Mucosa of gallbladder (tissue), 1 donor: ENCODE measurements around the gene VIT. TPM values are rescaled to one million over a fixed set of nuclear protein-coding genes. Genes with fewer than 3 reads are reported as not detected.

Source experiments
- DNase-seq: peaks from one replicate; pipeline ENCODE4 v3.0.0-alpha.2; 2020; ENCODE audit warnings: low spot score
- total RNA-seq: library from RNA; stranded (reverse); gene quantifications from one replicate; pipeline ENCODE4 v1.2.1, GENCODE V29; 2021
- donor health status: DM: no; HTN: no; CAD: no.

VIT gene
- total RNA-seq, 1 donor from 2014 or later = 1.5 TPM

GRCh38 chr2:36708041-36708741, 11.7 kb downstream of the VIT start:
- no peak for DNase-seq

DNA sequence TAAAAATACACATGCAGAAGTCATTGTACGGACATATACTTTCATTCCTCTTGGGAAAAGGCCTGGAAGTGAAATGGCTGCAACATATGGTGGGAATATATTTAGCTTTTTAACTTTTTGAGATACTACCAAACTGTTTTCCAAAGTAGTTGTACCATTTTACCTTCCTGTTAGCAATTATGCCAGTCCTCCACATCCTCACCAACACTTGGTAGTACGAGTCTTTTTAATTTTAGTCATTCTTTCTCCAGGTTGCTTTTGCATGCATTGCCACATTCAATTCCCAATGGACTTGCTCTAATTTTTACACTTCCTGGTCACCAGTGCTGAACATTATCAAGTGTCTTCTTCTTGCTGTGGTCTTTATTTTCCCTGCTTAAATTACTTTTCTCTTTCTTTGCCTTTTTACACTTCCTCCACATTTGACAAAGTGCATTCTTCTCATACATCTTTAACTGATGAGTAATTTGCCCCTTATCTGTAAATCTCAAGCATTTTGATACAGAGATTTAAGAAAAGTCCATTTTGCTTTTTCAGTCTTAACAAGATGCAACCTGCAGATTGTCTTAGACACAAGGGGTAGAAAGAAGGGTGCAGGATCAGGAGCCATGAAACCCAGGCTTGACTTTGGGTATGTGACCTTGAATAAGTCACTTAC, 14.5 kb downstream of the VIT start:
- no peak for DNase-seq

DNA sequence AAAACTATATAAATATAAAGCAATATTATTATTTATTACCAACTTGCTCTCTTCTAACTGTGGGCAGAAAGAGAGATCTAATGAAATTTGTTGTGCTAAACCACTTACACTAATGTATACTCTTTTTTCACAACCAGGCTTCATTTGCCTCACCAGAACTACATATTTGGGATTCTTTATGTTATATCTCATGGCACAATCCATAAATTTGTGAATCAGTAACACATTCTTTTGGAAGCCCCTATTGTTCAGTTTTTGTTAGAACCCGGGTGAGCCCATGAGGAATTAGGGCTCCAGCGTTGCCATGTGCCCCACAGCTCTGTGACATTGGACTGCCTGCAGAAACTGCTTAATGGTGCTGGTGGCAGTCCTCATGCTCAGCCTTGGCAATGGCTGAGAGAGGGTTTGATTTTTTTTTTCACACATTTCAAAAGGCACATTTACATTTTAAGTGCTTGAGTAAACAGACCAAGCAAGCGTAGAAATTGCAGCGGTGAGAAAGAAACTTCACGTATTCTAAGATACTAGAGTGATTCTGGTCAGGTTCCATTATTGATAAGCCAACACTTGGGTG, 15.3 kb downstream of the VIT start:
- DNase-seq = no peak

GRCh38 chr2:36713310-36713709, 16.8 kb downstream of the VIT start:
- DNase-seq = no peak

DNA sequence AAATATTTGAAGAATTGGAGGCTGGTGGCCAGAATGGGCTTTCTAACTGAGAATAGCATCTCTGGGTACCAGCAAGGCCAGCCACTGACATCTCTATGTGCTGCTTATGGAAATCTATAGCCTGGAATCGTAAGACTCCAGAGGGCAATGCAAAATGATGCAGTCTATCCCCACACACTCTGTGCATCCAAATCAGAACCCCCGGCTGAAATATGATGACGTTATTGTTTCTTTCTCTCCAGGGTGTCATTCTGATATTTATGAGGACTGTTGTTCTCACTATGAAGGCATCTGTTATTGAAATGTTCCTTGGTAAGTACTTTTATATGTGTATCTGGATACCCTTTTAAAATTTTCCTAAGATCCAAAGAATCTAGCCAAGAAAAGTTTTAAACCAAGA, 19.6 kb downstream of the VIT start:
- no peak for DNase-seq

DNA sequence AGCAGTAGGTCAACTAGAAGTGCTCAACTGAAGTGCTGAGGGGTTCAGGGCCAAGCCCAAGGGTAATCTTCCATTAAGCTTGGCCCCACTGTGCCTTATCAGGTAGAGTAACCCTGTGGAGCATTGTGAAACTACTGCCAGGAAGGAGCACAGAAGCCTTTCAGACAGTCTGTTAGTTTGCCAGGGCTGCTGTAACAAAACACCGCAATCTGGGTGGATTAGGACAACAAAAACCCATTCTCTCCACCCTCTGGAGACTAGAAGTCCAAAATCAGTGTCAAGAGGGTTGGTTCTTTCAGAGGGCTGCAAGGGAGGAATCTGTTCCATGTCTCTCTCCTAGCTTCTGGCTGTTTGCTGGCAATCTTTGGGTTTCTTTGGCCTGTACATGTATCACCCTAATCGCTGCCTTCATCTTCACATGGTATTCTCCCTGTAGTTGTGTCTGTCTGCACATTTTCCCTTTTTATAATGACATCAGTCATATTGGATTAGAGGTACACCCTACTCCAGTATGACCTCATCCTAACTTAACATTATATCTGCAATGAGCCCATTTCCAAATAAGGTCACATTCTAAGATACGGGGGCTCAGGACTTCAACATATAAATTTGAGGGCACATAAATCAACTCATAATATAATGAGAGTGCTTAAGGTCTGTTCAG, 21.2 kb downstream of the VIT start:
- DNase-seq = no peak

DNA sequence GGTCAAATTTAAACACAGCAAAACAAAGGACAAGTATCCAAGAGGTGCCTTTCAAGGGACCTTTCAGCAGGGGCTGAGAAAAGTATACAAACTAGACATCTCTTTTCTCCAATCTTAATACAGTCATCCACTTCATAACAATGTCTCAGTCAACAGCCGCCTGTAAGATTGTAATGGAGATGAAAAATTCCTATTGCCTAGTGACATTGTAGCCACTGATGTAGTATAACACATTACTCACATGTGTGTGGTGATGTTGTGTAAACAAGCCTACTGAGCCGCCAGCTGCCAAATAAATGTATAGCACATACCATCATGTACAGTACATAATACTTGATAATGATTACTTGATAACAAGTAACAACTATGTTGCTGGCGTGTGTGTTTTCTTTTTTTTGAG, 31.0 kb downstream of the VIT start:
- DNase-seq = no peak

- DNase-seq = no peak
These were observed 32.6 kb downstream of the VIT start for GRCh38 chr2:36729067-36729466.

DNA sequence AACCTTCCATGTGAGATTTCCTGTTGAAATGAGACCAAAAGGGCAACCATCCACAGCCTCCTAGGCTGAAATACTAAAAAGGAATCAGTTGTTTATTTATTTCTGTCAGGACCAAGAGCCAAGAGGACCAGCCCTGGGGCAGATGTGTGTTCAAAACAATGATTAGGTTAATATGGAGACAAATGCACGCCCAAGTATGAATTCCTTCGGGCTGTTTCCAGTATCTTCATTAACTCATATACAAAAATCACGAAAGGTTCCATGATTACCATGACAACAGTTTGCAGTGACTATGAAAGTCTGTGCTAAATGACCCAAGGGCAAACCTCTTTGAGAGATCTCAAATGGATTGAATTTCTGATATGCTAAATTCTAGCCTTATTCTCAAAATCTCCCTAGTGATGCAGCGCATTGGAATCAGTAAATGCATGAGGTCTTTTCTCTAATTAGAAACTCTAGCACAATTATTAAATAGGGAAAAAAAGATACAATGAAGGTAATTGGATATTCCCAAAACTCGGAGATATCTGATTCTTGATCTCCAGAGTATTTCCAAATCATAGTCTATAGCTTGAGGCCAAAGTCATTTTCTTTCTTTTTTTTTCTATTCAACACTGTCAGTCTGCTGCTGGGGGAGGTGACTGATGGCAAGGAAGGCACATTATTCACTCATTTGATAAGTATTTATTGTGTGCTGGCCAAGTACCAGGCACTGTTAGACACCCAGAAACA, 35.6 kb downstream of the VIT start:
- DNase-seq = no peak

DNA sequence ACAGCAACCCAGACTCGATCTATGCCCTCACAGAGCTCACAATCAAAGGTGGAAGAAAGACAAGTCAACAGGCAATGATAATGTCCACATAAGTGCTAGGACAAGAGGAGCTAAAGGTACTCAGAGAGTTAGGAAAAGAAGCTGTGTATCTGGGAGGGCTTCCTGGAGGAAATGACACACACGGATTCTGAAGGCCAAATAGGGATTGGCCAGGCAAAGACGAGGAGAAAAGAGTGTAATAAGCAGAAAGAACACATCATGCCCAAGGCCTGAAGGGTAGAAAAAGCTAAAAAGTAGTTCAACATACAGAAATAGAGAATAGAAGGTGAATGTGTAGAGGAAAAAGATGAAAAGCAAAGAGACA, 36.1 kb downstream of the VIT start:
- DNase-seq = no peak

GRCh38 chr2:36733215-36733614, 36.7 kb downstream of the VIT start:
- no peak for DNase-seq

DNA sequence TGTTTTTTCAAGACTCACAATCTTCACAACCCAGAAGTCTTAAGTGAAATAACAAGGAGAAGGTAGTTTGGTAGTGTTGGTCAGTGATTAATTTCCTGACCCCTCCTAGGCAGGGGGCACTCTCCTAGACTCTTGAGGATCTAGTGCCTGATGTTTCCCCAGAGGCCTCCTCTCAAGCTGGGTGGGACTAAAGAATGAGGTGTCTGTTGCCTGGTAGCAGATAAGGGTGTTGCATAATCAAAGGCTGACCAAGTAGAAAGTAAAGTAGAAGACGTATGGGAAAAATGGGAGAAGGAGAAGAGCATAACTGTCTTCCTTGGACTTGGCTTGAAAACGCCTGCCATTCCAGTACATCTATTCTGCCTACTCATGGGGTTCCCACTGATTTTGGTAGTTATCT, 37.8 kb downstream of the VIT start:
- DNase-seq = no peak

DNA sequence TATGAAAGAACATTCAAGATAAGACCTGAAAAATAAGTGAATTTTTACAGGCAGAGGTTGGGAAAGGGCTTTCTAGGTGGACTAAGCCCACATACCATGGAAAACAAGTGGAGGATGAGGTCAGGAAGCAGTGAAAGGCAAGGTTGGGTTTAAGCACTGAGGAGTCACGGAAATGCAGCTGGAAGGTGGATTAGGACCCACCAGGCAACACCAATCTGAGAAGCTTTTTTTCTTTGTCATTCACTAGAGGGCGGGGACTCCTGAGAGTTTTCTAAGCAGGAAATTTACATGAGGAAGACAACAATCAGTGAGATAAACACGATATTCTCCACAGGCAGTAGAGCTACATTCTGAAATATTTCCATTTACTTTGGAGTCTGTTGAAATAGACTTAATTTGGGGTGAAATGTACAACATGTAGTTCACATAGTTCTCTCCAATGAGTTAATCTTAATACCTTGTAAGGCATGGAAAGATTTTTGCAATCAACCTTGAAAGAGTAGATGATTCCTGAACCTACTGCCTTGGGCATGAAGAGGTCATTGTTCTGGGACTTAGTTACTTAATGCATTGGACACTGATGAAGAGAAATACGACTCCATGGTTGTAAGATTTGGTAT, 40.7 kb downstream of the VIT start:
- DNase-seq = no peak

DNA sequence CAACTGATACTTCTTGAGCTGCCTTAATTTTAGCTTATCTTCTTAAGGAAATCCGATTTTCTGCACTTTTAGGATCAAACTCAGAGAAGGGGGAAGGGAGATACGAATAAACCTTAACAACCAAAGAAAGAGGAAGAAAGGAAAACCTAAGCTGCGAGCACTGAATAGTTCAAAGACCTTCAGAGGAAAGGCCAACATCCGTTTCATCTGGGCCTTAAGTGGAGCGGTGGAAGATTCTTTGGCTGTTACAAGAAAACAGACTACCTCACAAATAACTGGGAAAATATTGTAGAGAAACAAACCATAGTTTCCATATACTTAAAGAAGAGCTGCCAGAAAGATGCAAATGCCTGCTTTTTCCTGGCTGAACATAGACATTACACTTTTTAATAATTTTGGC, 43.6 kb downstream of the VIT start:
- DNase-seq = no peak

- DNase-seq = no peak
These were observed 44.8 kb downstream of the VIT start for GRCh38 chr2:36741188-36741837.

DNA sequence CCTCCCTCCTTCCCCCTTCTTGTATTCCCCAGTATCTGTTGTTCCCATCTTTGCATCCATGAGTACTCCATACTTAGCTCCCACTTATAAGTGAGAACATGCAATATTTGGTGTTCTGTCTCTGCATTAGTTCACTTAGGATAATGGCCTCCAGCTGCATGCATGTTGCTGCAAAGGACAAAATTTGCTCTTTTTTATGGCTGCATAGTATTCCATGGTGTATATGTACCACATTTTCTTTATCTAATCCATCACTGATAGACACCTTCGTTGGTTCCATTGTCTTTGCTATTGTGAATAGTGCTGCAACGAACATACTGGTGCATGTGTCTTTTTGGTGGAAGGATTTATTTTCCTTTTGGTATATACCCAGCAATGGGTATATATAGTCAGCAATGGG, 47.4 kb downstream of the VIT start:
- DNase-seq = no peak

DNA sequence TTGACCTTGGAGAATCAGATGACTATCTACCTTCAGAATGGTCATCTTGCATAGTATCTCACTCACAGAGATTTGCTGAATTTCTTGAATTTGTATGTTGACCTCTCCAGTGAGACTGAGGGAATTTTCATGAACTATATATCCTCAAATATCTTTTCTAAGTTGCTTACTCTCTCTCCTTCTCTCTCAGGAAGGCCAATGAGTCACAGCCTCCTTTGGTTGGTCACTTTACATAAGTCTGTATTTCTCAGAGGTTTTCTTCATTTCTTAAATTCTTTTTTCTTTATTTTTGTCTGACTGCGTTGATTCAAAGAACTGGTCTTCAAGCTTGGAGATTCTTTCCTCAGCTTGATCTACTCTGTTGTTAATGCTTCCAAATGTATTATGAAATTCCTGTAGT, 51.7 kb downstream of the VIT start:
- no peak for DNase-seq

DNA sequence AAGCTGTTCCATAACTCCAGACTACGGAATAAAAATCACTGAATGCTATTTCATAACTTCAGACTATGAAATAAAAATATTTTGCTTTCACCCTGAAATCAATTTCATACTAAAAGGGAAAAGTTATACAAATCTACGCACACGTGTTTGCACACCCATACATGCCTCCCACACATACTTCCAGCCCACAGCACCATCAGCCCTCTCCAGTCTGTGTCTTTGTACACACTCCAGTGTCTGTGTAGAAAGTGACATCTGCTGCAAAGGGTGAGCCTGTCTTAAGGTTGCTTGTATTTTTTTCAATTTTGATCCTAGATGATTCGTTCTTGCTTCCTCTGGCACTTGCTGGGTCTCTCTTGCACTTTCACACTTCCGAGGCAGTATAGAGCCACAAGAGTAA, 53.6 kb downstream of the VIT start:
- DNase-seq = no peak

DNA sequence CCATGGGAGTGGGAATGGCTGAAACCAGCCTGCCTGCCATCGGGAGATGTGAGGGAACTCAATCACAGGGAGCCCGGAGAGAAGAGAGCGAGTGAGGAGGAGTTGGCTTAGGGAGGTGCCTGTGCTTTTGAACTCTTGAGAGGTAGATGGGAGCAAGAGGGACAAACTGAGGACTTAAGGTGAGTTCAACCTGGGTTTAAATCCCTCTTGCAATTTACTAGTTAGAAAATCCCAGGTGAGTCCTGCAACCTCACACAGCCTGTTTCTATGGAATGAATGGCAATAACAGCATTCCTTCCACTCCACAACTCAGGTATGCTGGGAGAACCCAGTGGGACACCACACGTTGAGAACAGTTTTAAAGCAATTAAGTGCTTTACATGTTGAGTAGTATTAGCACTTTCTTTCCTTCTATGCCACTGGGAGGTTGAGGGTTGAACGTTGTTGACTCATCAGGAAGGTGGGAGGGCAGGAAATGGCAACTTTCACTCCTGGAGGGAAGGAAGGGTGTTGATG, 57.3 kb downstream of the VIT start:
- DNase-seq = no peak

DNA sequence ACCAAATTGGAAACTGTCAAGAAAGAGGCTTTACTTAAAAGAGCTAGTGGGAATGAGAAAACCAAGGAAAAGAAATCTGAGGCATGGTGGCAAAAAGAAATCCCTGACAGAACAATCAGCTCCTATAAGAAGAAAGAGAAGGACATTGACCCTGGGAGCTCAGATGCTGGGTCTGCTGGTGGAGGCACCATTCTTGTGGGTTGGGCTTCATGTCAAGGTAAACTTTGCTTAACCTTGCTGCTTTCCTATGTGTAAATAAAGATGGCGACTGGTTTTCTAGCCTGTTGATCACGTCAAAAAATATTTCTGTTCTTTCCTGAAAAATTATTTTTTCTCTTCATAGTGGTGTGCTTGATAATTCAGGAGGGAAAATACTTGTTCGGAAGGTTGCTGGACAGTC, 58.1 kb downstream of the VIT start:
- DNase-seq = no peak

DNA sequence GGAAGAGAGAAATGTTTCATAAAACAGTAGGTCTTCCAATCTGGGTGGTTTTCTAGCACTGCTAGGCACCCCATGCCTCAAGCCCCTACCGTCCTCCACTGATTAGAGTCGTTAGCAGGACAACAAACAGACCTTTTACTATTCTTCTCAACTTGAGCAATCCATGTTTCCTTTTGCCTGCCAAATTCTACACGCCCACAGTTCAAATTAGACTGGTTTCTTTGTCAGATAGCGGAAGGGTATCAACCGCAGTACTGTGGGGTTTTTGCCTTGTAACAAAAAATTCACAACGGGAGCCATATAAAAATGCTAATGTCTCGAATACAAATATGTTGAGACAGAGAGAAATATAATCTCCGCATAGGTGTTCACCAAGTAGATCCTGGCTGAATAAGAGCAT, 59.9 kb downstream of the VIT start:
- no peak for DNase-seq
